Measurements from ENCODE around the gene PEX6. TPM values are rescaled to one million over a fixed set of nuclear protein-coding genes. Genes with fewer than 3 reads are reported as not detected.

The PEX6 gene
- total and polyA plus RNA-seq, 2 of the 13 experiments (the other 11 are each of a cell fraction or from before 2014, with no cell fraction given) = 5.1 to 6.7 TPM

GRCh38 chr6:42969934-42970333, 9.0 kb downstream of the PEX6 start (continued):
- peak; percentile 82 for TF ChIP-seq TRIM24 (CRISPR knock-in tag; IDR thresholded peaks at IDR 0.05)
- TF ChIP-seq HNF4A (CRISPR knock-in tag; IDR thresholded peaks at IDR 0.05) = peak; percentile 97
- no peak for TF ChIP-seq KMT2B (CRISPR knock-in tag; IDR thresholded peaks at IDR 0.05)
- peak; percentile 26; the same call in 1 of the 2 replicates for TF ChIP-seq TFDP1 (CRISPR knock-in tag; IDR thresholded peaks at IDR 0.05; ENCODE audit: borderline replicate concordance)
- 0 out of 2 replicates have a peak, but pooled peaks have one; percentile 49 for TF ChIP-seq ZNF572 (CRISPR knock-in tag; IDR thresholded peaks at IDR 0.05)
- no peak for TF ChIP-seq SALL2 (CRISPR knock-in tag; IDR thresholded peaks at IDR 0.05)
- peak; percentile 79 for TF ChIP-seq ZNF281 (CRISPR knock-in tag; IDR thresholded peaks at IDR 0.05; ENCODE audit: borderline replicate concordance)
- 0 out of 2 replicates have a peak, but pooled peaks have one; percentile 46 for TF ChIP-seq PAXIP1 (CRISPR knock-in tag; conservative IDR thresholded peaks at IDR 0.05)
- peak; percentile 8; the same call in 1 of the 2 replicates for TF ChIP-seq RARA (CRISPR knock-in tag; IDR thresholded peaks at IDR 0.05)
- 0 out of 2 replicates have a peak, but pooled peaks have one; percentile 53 for TF ChIP-seq KAT8 (CRISPR knock-in tag; IDR thresholded peaks at IDR 0.05)
- TF ChIP-seq CREM (IDR thresholded peaks at IDR 0.05) = peak; percentile 47; the same call in 1 of the 2 replicates
- TF ChIP-seq CREM (CRISPR knock-in tag; IDR thresholded peaks at IDR 0.05) = no peak
- TF ChIP-seq SMC3 (IDR thresholded peaks at IDR 0.05; ENCODE audit: low read length) = 0 out of 2 replicates have a peak, but pooled peaks have one; percentile 4
- TF ChIP-seq ZNF253 (CRISPR knock-in tag; IDR thresholded peaks at IDR 0.05; ENCODE audit: borderline replicate concordance) = no peak
- 0 out of 2 replicates have a peak, but pooled peaks have one; percentile 33 for TF ChIP-seq ZNF280D (CRISPR knock-in tag; IDR thresholded peaks at IDR 0.05)
- peak; percentile 20 for TF ChIP-seq ASH2L (IDR thresholded peaks at IDR 0.05; ENCODE audit: insufficient read length, low read depth, low read length)
- no peak for TF ChIP-seq E2F1 (CRISPR knock-in tag; IDR thresholded peaks at IDR 0.05)
- TF ChIP-seq NR1H2 (CRISPR knock-in tag; IDR thresholded peaks at IDR 0.05; ENCODE audit: borderline replicate concordance, low read depth) = no peak

Data from HepG2 (cell line).